Activated naive CD8-positive, alpha-beta T cell treated with anti-CD3 and anti-CD28 coated beads, Interleukin-2, amount 50 U/mL, for 24 hours (primary cell): ENCODE results near the gene SAMD4A.
A peak's percentile ranks its signal among the peaks of the same experiment; 100 is the strongest.

Experiments used
- ATAC-seq: fragments of 150-1000 bp; cut with Tn5 transposase; one replicate; pipeline ENCODE4 v1.10.0; 2021
- DNase-seq: peaks from one replicate; pipeline ENCODE4 v3.0.0; 2021
- H3K27ac Mint-ChIP-seq: one replicate; pipeline ENCODE4 v1.8.0; 2021; ENCODE audit warnings: mild to moderate bottlenecking, mixed read lengths
- H3K27me3 Mint-ChIP-seq: one replicate; pipeline ENCODE4 v1.8.0; 2021; ENCODE audit warnings: mixed read lengths
- H3K36me3 Mint-ChIP-seq: one replicate; pipeline ENCODE4 v1.8.0; 2021; ENCODE audit warnings: low read depth, mixed read lengths
- H3K4me1 Mint-ChIP-seq: one replicate; pipeline ENCODE4 v1.8.0; 2021; ENCODE audit warnings: mixed read lengths
- H3K4me3 Mint-ChIP-seq: one replicate; pipeline ENCODE4 v1.8.0; 2021; ENCODE audit warnings: mild to moderate bottlenecking, moderate library complexity, mixed read lengths
- H3K9me3 Mint-ChIP-seq: one replicate; pipeline ENCODE4 v1.8.0; 2021; ENCODE audit warnings: mixed read lengths

Gene SAMD4A

GRCh38 chr14:54691525-54692283, 124.8 kb downstream of the SAMD4A start:
- Mint-ChIP-seq H3K27ac (no peak overlapping the region), H3K9me3 (no peaks in the 10 kb centered on the region), H3K4me3 (no peak overlapping the region), H3K27me3 (peaks cover 18% of the 10 kb centered on the region), H3K36me3 (no peaks in the 10 kb centered on the region), H3K4me1 (peaks cover 27% of the 10 kb centered on the region)
- DNase-seq (peak; percentile 57), ATAC-seq (peak; percentile 47)

GRCh38 chr14:54692284-54692772, 125.4 kb downstream of the SAMD4A start:
- Mint-ChIP-seq H3K4me1 (peaks cover 26% of the 10 kb centered on the region), H3K4me3 (no peak overlapping the region), H3K9me3 (no peaks in the 10 kb centered on the region), H3K27ac (no peak overlapping the region), H3K36me3 (no peaks in the 10 kb centered on the region), H3K27me3 (peaks cover 14% of the 10 kb centered on the region)
- DNase-seq = no peak
- ATAC-seq = no peak

- Mint-ChIP-seq H3K27me3 (peaks cover 11% of the 10 kb centered on the region), H3K4me3 (no peak overlapping the region), H3K36me3 (no peaks in the 10 kb centered on the region), H3K4me1 (peaks cover 12% of the 10 kb centered on the region), H3K9me3 (no peaks in the 10 kb centered on the region), H3K27ac (no peak overlapping the region)
- DNase-seq (no peak), ATAC-seq (no peak)
Measured at GRCh38 chr14:54693761-54694160, 126.8 kb downstream of the SAMD4A start.

GRCh38 chr14:54695196-54695595, 128.3 kb downstream of the SAMD4A start:
- Mint-ChIP-seq H3K4me3 (no peak overlapping the region), H3K36me3 (no peaks in the 10 kb centered on the region), H3K4me1 (peaks cover 6% of the 10 kb centered on the region), H3K9me3 (no peaks in the 10 kb centered on the region), H3K27ac (no peak overlapping the region), H3K27me3 (peaks cover 16% of the 10 kb centered on the region)
- ATAC-seq = no peak
- DNase-seq = no peak

GRCh38 chr14:54697001-54697400, 130.1 kb downstream of the SAMD4A start:
- ATAC-seq = no peak
- DNase-seq = no peak
- Mint-ChIP-seq H3K27ac (no peak overlapping the region), H3K9me3 (no peaks in the 10 kb centered on the region), H3K27me3 (peaks cover 22% of the 10 kb centered on the region), H3K4me3 (no peak overlapping the region), H3K36me3 (peaks cover under 1% of the 10 kb centered on the region), H3K4me1 (peaks cover 6% of the 10 kb centered on the region)

GRCh38 chr14:54697803-54698202, 130.9 kb downstream of the SAMD4A start:
- no peak overlapping the region for H3K4me3 Mint-ChIP-seq
- peaks cover 4% of the 10 kb centered on the region for H3K4me1 Mint-ChIP-seq
- ATAC-seq = no peak
- DNase-seq = no peak
- peaks cover 5% of the 10 kb centered on the region for H3K36me3 Mint-ChIP-seq
- H3K27me3 Mint-ChIP-seq = peaks cover 22% of the 10 kb centered on the region
- H3K9me3 Mint-ChIP-seq = no peaks in the 10 kb centered on the region
- no peak overlapping the region for H3K27ac Mint-ChIP-seq

GRCh38 chr14:54698501-54698900, 131.6 kb downstream of the SAMD4A start:
- no peak overlapping the region for H3K27ac Mint-ChIP-seq
- no peak for DNase-seq
- peaks cover 5% of the 10 kb centered on the region for H3K36me3 Mint-ChIP-seq
- H3K4me1 Mint-ChIP-seq = peaks cover 4% of the 10 kb centered on the region
- H3K9me3 Mint-ChIP-seq = no peaks in the 10 kb centered on the region
- ATAC-seq = no peak
- no peak overlapping the region for H3K4me3 Mint-ChIP-seq
- peaks cover 22% of the 10 kb centered on the region for H3K27me3 Mint-ChIP-seq

- ATAC-seq = no peak
- Mint-ChIP-seq H3K27ac (no peak overlapping the region), H3K4me3 (no peak overlapping the region), H3K9me3 (no peaks in the 10 kb centered on the region), H3K27me3 (peaks cover 20% of the 10 kb centered on the region), H3K36me3 (peaks cover 5% of the 10 kb centered on the region), H3K4me1 (peaks cover 4% of the 10 kb centered on the region)
- DNase-seq = no peak
Measured at GRCh38 chr14:54698966-54699530, 132.1 kb downstream of the SAMD4A start.

GRCh38 chr14:54699735-54700134, 132.8 kb downstream of the SAMD4A start:
- Mint-ChIP-seq H3K27ac (no peak overlapping the region), H3K36me3 (peaks cover 5% of the 10 kb centered on the region), H3K9me3 (no peaks in the 10 kb centered on the region), H3K27me3 (peaks cover 16% of the 10 kb centered on the region), H3K4me3 (no peak overlapping the region), H3K4me1 (peaks cover 4% of the 10 kb centered on the region)
- ATAC-seq (no peak), DNase-seq (no peak)

- Mint-ChIP-seq H3K9me3 (no peaks in the 10 kb centered on the region), H3K27ac (no peak overlapping the region), H3K36me3 (peaks cover 8% of the 10 kb centered on the region), H3K4me3 (no peak overlapping the region), H3K27me3 (peaks cover 16% of the 10 kb centered on the region), H3K4me1 (peaks cover 4% of the 10 kb centered on the region)
- DNase-seq = no peak
- peak; percentile 65 for ATAC-seq
Measured at GRCh38 chr14:54700717-54701116, 133.8 kb downstream of the SAMD4A start.

GRCh38 chr14:54702014-54702491, 135.1 kb downstream of the SAMD4A start:
- peaks cover 11% of the 10 kb centered on the region for H3K36me3 Mint-ChIP-seq

GRCh38 chr14:54702492-54702891, 135.6 kb downstream of the SAMD4A start:
- Mint-ChIP-seq H3K4me3 (no peak overlapping the region), H3K36me3 (peaks cover 11% of the 10 kb centered on the region), H3K27ac (no peak overlapping the region), H3K27me3 (peaks cover 16% of the 10 kb centered on the region), H3K4me1 (peaks cover 4% of the 10 kb centered on the region), H3K9me3 (no peaks in the 10 kb centered on the region)
- no peak for DNase-seq
- no peak for ATAC-seq

More at GRCh38 chr14:54702014-54702491, 135.1 kb downstream of the SAMD4A start:
- DNase-seq (no peak), ATAC-seq (no peak)
- peaks cover 4% of the 10 kb centered on the region for H3K4me1 Mint-ChIP-seq
- H3K27me3 Mint-ChIP-seq = peaks cover 16% of the 10 kb centered on the region
- no peak overlapping the region for H3K4me3 Mint-ChIP-seq
- no peak overlapping the region for H3K27ac Mint-ChIP-seq
- no peaks in the 10 kb centered on the region for H3K9me3 Mint-ChIP-seq

GRCh38 chr14:54703082-54703481, 136.2 kb downstream of the SAMD4A start:
- H3K9me3 Mint-ChIP-seq = no peaks in the 10 kb centered on the region
- peaks cover 16% of the 10 kb centered on the region for H3K27me3 Mint-ChIP-seq
- H3K27ac Mint-ChIP-seq = no peak overlapping the region
- no peak for DNase-seq
- ATAC-seq = no peak
- peaks cover 11% of the 10 kb centered on the region for H3K36me3 Mint-ChIP-seq
- H3K4me3 Mint-ChIP-seq = no peak overlapping the region
- H3K4me1 Mint-ChIP-seq = peaks cover 4% of the 10 kb centered on the region

- H3K4me1 Mint-ChIP-seq = peaks cover 4% of the 10 kb centered on the region
- no peak overlapping the region for H3K4me3 Mint-ChIP-seq
- no peak for ATAC-seq
- DNase-seq = no peak
- peaks cover 12% of the 10 kb centered on the region for H3K27me3 Mint-ChIP-seq
- no peaks in the 10 kb centered on the region for H3K9me3 Mint-ChIP-seq
- peaks cover 11% of the 10 kb centered on the region for H3K36me3 Mint-ChIP-seq
- H3K27ac Mint-ChIP-seq = no peak overlapping the region
Measured at GRCh38 chr14:54703724-54704123, 136.8 kb downstream of the SAMD4A start.

- peaks cover 4% of the 10 kb centered on the region for H3K4me1 Mint-ChIP-seq
- H3K27me3 Mint-ChIP-seq = peaks cover 9% of the 10 kb centered on the region
- H3K27ac Mint-ChIP-seq = no peak overlapping the region
- no peak overlapping the region for H3K4me3 Mint-ChIP-seq
- no peaks in the 10 kb centered on the region for H3K9me3 Mint-ChIP-seq
- no peak for DNase-seq
- ATAC-seq = no peak
- peaks cover 11% of the 10 kb centered on the region for H3K36me3 Mint-ChIP-seq
Measured at GRCh38 chr14:54704768-54705167, 137.8 kb downstream of the SAMD4A start.
